Measurements from ENCODE around the gene CRACDL. TPM values are rescaled to one million over a fixed set of nuclear protein-coding genes. Genes with fewer than 3 reads are reported as not detected.

The CRACDL gene
- total and polyA plus RNA-seq, 2 of the 13 experiments (the other 11 are each of a cell fraction or from before 2014, with no cell fraction given) = 0.15 to 0.26 TPM

- TF ChIP-seq ZFP82 (CRISPR knock-in tag; IDR thresholded peaks at IDR 0.05; ENCODE audit: borderline replicate concordance) (no peak), SIN3A (IDR thresholded peaks at IDR 0.05; ENCODE audit: borderline replicate concordance, low read depth, low read length) (no peak), NFATC3 (CRISPR knock-in tag; IDR thresholded peaks at IDR 0.05) (no peak), TSC22D2 (CRISPR knock-in tag; IDR thresholded peaks at IDR 0.05; ENCODE audit: borderline replicate concordance) (no peak), ERF (CRISPR knock-in tag; IDR thresholded peaks at IDR 0.05) (no peak), ZNF598 (CRISPR knock-in tag; IDR thresholded peaks at IDR 0.05; ENCODE audit: borderline replicate concordance) (no peak), MTA3 (CRISPR knock-in tag; IDR thresholded peaks at IDR 0.05) (no peak), TEAD2 (CRISPR knock-in tag; IDR thresholded peaks at IDR 0.05) (no peak), NBN (conservative IDR thresholded peaks at IDR 0.05) (no peak), HNF4A (CRISPR knock-in tag; IDR thresholded peaks at IDR 0.05) (peak; percentile 95), ZNF777 (CRISPR knock-in tag; IDR thresholded peaks at IDR 0.05) (no peak), MIXL1 (CRISPR knock-in tag; IDR thresholded peaks at IDR 0.05) (no peak), ZIK1 (CRISPR knock-in tag; IDR thresholded peaks at IDR 0.05; ENCODE audit: borderline replicate concordance, low read depth) (no peak), PHB2 (IDR thresholded peaks at IDR 0.05; ENCODE audit: partially characterized antibody) (no peak), ZNF773 (CRISPR knock-in tag; IDR thresholded peaks at IDR 0.05; ENCODE audit: borderline replicate concordance) (no peak), ZFX (CRISPR knock-in tag; IDR thresholded peaks at IDR 0.05; ENCODE audit: low read depth) (no peak; the same call in 1 of the 2 replicates), NONO (IDR thresholded peaks at IDR 0.05) (no peak), NONO (CRISPR knock-in tag; conservative IDR thresholded peaks at IDR 0.05) (0 out of 2 replicates have a peak, but pooled peaks have one; percentile 6), ATF7 (IDR thresholded peaks at IDR 0.05) (no peak), ATF7 (CRISPR knock-in tag; IDR thresholded peaks at IDR 0.05) (no peak), ZNF788 (CRISPR knock-in tag; IDR thresholded peaks at IDR 0.05; ENCODE audit: borderline replicate concordance) (no peak), MTERF4 (CRISPR knock-in tag; IDR thresholded peaks at IDR 0.05) (no peak)
- TF ChIP-seq, protein P1, sequence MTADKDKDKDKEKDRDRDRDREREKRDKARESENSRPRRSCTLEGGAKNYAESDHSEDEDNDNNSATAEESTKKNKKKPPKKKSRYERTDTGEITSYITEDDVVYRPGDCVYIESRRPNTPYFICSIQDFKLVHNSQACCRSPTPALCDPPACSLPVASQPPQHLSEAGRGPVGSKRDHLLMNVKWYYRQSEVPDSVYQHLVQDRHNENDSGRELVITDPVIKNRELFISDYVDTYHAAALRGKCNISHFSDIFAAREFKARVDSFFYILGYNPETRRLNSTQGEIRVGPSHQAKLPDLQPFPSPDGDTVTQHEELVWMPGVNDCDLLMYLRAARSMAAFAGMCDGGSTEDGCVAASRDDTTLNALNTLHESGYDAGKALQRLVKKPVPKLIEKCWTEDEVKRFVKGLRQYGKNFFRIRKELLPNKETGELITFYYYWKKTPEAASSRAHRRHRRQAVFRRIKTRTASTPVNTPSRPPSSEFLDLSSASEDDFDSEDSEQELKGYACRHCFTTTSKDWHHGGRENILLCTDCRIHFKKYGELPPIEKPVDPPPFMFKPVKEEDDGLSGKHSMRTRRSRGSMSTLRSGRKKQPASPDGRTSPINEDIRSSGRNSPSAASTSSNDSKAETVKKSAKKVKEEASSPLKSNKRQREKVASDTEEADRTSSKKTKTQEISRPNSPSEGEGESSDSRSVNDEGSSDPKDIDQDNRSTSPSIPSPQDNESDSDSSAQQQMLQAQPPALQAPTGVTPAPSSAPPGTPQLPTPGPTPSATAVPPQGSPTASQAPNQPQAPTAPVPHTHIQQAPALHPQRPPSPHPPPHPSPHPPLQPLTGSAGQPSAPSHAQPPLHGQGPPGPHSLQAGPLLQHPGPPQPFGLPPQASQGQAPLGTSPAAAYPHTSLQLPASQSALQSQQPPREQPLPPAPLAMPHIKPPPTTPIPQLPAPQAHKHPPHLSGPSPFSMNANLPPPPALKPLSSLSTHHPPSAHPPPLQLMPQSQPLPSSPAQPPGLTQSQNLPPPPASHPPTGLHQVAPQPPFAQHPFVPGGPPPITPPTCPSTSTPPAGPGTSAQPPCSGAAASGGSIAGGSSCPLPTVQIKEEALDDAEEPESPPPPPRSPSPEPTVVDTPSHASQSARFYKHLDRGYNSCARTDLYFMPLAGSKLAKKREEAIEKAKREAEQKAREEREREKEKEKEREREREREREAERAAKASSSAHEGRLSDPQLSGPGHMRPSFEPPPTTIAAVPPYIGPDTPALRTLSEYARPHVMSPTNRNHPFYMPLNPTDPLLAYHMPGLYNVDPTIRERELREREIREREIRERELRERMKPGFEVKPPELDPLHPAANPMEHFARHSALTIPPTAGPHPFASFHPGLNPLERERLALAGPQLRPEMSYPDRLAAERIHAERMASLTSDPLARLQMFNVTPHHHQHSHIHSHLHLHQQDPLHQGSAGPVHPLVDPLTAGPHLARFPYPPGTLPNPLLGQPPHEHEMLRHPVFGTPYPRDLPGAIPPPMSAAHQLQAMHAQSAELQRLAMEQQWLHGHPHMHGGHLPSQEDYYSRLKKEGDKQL (CRISPR knock-in tag; IDR thresholded peaks at IDR 0.05; ENCODE audit: low read depth) = 0 out of 2 replicates have a peak, but pooled peaks have one; percentile 28
- TF ChIP-seq, protein P2, sequence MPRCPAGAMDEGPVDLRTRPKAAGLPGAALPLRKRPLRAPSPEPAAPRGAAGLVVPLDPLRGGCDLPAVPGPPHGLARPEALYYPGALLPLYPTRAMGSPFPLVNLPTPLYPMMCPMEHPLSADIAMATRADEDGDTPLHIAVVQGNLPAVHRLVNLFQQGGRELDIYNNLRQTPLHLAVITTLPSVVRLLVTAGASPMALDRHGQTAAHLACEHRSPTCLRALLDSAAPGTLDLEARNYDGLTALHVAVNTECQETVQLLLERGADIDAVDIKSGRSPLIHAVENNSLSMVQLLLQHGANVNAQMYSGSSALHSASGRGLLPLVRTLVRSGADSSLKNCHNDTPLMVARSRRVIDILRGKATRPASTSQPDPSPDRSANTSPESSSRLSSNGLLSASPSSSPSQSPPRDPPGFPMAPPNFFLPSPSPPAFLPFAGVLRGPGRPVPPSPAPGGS (CRISPR knock-in tag; IDR thresholded peaks at IDR 0.05) = no peak
Measured at GRCh38 chr2:98911376-98912154, 24.5 kb downstream of the CRACDL start (continued).
